Activated T-helper 1 cell treated with anti-CD3 and anti-CD28 coated beads, Interleukin-12 subunit alpha, Interleukin-12 subunit beta, Interleukin-2, Interleukin-4 antibody, amounts not matched to agents 30 ng/mL and 10 ng/mL and 1 ng/mL, durations not matched to agents 14 hours and 24 hours and 36 hours (primary cell): ENCODE results near the gene PDE2A. TPM values are rescaled to one million over a fixed set of nuclear protein-coding genes. Genes with fewer than 3 reads are reported as not detected.

ENCODE experiments used
- DNase-seq: peaks from one replicate; pipeline ENCODE4 v3.0.0; 2021; ENCODE audit warnings: low spot score
- H3K27ac Mint-ChIP-seq: one replicate; pipeline ENCODE4 v1.8.0; 2021; ENCODE audit warnings: mild to moderate bottlenecking, mixed read lengths
- H3K27me3 Mint-ChIP-seq: one replicate; pipeline ENCODE4 v1.8.0; 2022; ENCODE audit warnings: mild to moderate bottlenecking, moderate library complexity, mixed read lengths; ENCODE audit not compliant: insufficient read depth
- H3K36me3 Mint-ChIP-seq: one replicate; pipeline ENCODE4 v1.8.0; 2021; ENCODE audit warnings: low read depth, mixed read lengths
- H3K4me1 Mint-ChIP-seq: one replicate; pipeline ENCODE4 v1.8.0; 2021; ENCODE audit warnings: low read depth, mixed read lengths
- H3K4me3 Mint-ChIP-seq: one replicate; pipeline ENCODE4 v1.8.0; 2021; ENCODE audit warnings: mild to moderate bottlenecking, moderate library complexity, mixed read lengths
- H3K9me3 Mint-ChIP-seq: one replicate; pipeline ENCODE4 v1.8.0; 2021; ENCODE audit warnings: mixed read lengths
- intact Hi-C: fragments of 100-400 bp; cut with micrococcal nuclease; formaldehyde crosslinking; loops from one replicate; pipeline ENCODE4 v1.15.1; 2024
- total RNA-seq: library from RNA; stranded (reverse); gene quantifications from 2 replicates; pipeline ENCODE4 v1.2.3, GENCODE V29; 2022

The PDE2A gene
- total RNA-seq, 1 donor from 2014 or later, result 0.57 TPM

- no peak overlapping the region for H3K27ac Mint-ChIP-seq
- no peak overlapping the region for H3K4me3 Mint-ChIP-seq
- H3K9me3 Mint-ChIP-seq, result no peaks in the 10 kb centered on the region
- intact Hi-C loops, result no loop called here
- no peaks in the 10 kb centered on the region for H3K27me3 Mint-ChIP-seq
- peaks cover 33% of the 10 kb centered on the region for H3K36me3 Mint-ChIP-seq
- no peak for DNase-seq
- H3K4me1 Mint-ChIP-seq, result no peaks in the 10 kb centered on the region
These were observed 38.6 kb upstream of the PDE2A start for GRCh38 chr11:72712841-72713240.

- H3K27me3 Mint-ChIP-seq, result no peaks in the 10 kb centered on the region
- no peak for DNase-seq
- H3K4me1 Mint-ChIP-seq, result no peaks in the 10 kb centered on the region
- peaks cover 34% of the 10 kb centered on the region for H3K36me3 Mint-ChIP-seq
- peak overlapping the region; percentile 16 for H3K27ac Mint-ChIP-seq
- H3K4me3 Mint-ChIP-seq, result no peak overlapping the region
- H3K9me3 Mint-ChIP-seq, result no peaks in the 10 kb centered on the region
- intact Hi-C loops, result no loop called here
These were observed 38.0 kb upstream of the PDE2A start for GRCh38 chr11:72712168-72712751.

GRCh38 chr11:72711141-72711540, 36.9 kb upstream of the PDE2A start:
- intact Hi-C loops, result no loop called here
- DNase-seq, result no peak
- Mint-ChIP-seq H3K9me3 (no peaks in the 10 kb centered on the region), H3K36me3 (peaks cover 45% of the 10 kb centered on the region), H3K27ac (no peak overlapping the region), H3K4me1 (no peaks in the 10 kb centered on the region), H3K4me3 (no peak overlapping the region), H3K27me3 (no peaks in the 10 kb centered on the region)

GRCh38 chr11:72710278-72710677, 36.1 kb upstream of the PDE2A start:
- Mint-ChIP-seq H3K27ac (no peak overlapping the region), H3K36me3 (peaks cover 46% of the 10 kb centered on the region), H3K4me1 (no peaks in the 10 kb centered on the region), H3K27me3 (no peaks in the 10 kb centered on the region), H3K9me3 (no peaks in the 10 kb centered on the region), H3K4me3 (no peak overlapping the region)
- DNase-seq, result no peak
- intact Hi-C loops, result no loop called here

- H3K36me3 Mint-ChIP-seq, result peaks cover 51% of the 10 kb centered on the region
- no peaks in the 10 kb centered on the region for H3K9me3 Mint-ChIP-seq
- no peak overlapping the region for H3K4me3 Mint-ChIP-seq
- H3K4me1 Mint-ChIP-seq, result no peaks in the 10 kb centered on the region
- intact Hi-C loops, result no loop called here
- H3K27ac Mint-ChIP-seq, result no peak overlapping the region
- no peak for DNase-seq
- H3K27me3 Mint-ChIP-seq, result no peaks in the 10 kb centered on the region
These were observed 35.4 kb upstream of the PDE2A start for GRCh38 chr11:72709478-72710238.

- Mint-ChIP-seq H3K4me1 (no peaks in the 10 kb centered on the region), H3K36me3 (peaks cover 49% of the 10 kb centered on the region), H3K4me3 (no peak overlapping the region), H3K9me3 (no peaks in the 10 kb centered on the region), H3K27ac (no peak overlapping the region), H3K27me3 (no peaks in the 10 kb centered on the region)
- no peak for DNase-seq
- intact Hi-C loops, result no loop called here
These were observed 32.8 kb upstream of the PDE2A start for GRCh38 chr11:72707032-72707431.

- H3K27ac Mint-ChIP-seq, result no peak overlapping the region
- DNase-seq, result no peak
- H3K4me3 Mint-ChIP-seq, result no peak overlapping the region
- H3K27me3 Mint-ChIP-seq, result no peaks in the 10 kb centered on the region
- no peaks in the 10 kb centered on the region for H3K9me3 Mint-ChIP-seq
- no peaks in the 10 kb centered on the region for H3K4me1 Mint-ChIP-seq
- intact Hi-C loops, result no loop called here
- H3K36me3 Mint-ChIP-seq, result peaks cover 52% of the 10 kb centered on the region
These were observed 32.4 kb upstream of the PDE2A start for GRCh38 chr11:72706579-72706978.

GRCh38 chr11:72705442-72706365, 31.5 kb upstream of the PDE2A start:
- Mint-ChIP-seq H3K4me1 (no peaks in the 10 kb centered on the region), H3K27ac (no peak overlapping the region), H3K27me3 (no peaks in the 10 kb centered on the region), H3K4me3 (no peak overlapping the region), H3K36me3 (peaks cover 53% of the 10 kb centered on the region), H3K9me3 (no peaks in the 10 kb centered on the region)
- intact Hi-C loops, result no loop called here
- no peak for DNase-seq

- no peaks in the 10 kb centered on the region for H3K27me3 Mint-ChIP-seq
- H3K4me3 Mint-ChIP-seq, result no peak overlapping the region
- H3K27ac Mint-ChIP-seq, result no peak overlapping the region
- intact Hi-C loops, result no loop called here
- DNase-seq, result no peak
- H3K4me1 Mint-ChIP-seq, result no peaks in the 10 kb centered on the region
- peaks cover 51% of the 10 kb centered on the region for H3K36me3 Mint-ChIP-seq
- H3K9me3 Mint-ChIP-seq, result no peaks in the 10 kb centered on the region
These were observed 30.6 kb upstream of the PDE2A start for GRCh38 chr11:72704783-72705265.

- intact Hi-C loops, result no loop called here
- Mint-ChIP-seq H3K27me3 (no peaks in the 10 kb centered on the region), H3K36me3 (peaks cover 49% of the 10 kb centered on the region), H3K27ac (no peak overlapping the region), H3K9me3 (no peaks in the 10 kb centered on the region), H3K4me3 (no peak overlapping the region), H3K4me1 (no peaks in the 10 kb centered on the region)
- no peak for DNase-seq
These were observed 30.0 kb upstream of the PDE2A start for GRCh38 chr11:72704028-72704782.

GRCh38 chr11:72703267-72704008, 29.2 kb upstream of the PDE2A start:
- Mint-ChIP-seq H3K4me3 (no peak overlapping the region), H3K36me3 (peaks cover 51% of the 10 kb centered on the region), H3K27me3 (no peaks in the 10 kb centered on the region)

More at GRCh38 chr11:72703267-72704008, 29.2 kb upstream of the PDE2A start:
- intact Hi-C loops, result no loop called here
- no peak for DNase-seq
- no peaks in the 10 kb centered on the region for H3K4me1 Mint-ChIP-seq
- no peaks in the 10 kb centered on the region for H3K9me3 Mint-ChIP-seq
- no peak overlapping the region for H3K27ac Mint-ChIP-seq
